GM12872 (cell line): ENCODE data around the gene ANKFY1.

Experiments
- CTCF ChIP-seq: IDR thresholded peaks from 3 replicates; pipeline ENCODE4 v1.5.1; 2011; ENCODE audit warnings: low read depth, mild to moderate bottlenecking, low read length, moderate library complexity; ENCODE audit not compliant: insufficient read depth

The ANKFY1 gene

GRCh38 chr17:4232168-4232813, 31.5 kb downstream of the ANKFY1 start:
- TF ChIP-seq CTCF, result no peak

GRCh38 chr17:4229627-4230541, 33.9 kb downstream of the ANKFY1 start:
- TF ChIP-seq CTCF, result no peak

- TF ChIP-seq CTCF, result no peak
Observed at GRCh38 chr17:4221899-4222659, 41.7 kb downstream of the ANKFY1 start.

GRCh38 chr17:4221163-4221562, 42.6 kb downstream of the ANKFY1 start:
- no peak for TF ChIP-seq CTCF

DNA sequence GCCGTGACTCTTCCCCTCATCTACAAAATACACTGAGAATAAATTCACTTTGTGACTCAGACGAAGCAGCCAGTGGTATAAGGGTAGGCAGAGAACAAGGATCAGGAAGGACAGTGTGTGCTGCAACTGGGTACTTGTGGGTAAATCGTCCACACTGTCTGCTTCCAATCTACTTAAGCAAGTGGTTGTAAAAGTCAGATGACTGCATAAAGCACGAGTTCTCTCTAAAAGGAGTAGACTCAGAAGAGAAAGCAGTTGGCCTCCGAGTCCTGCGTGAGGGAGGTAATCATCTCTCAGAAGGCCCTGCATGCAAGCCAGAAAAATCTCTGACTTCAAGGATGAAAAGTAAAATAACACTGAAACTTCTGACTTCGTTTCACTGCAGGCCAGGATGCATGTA, 43.1 kb downstream of the ANKFY1 start:
- TF ChIP-seq CTCF, result no peak

DNA sequence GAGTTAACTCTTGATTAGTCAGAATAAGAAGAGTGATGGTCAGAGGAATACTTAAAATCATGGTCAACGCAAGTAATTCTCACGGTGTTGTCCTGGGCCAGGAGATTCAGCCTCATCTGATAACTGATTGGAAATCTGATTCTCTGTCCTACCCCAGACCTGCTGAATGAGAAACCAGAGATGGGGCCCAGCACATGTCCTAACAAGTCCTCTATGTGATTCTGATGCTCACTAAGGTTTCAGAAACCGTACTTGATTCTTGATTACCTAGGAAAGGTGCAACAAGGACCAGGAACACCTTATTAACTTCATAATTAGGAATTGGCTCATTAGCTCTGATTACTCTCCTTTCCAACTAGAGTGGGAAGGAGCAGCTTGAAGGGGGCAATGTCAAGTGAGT, 44.5 kb downstream of the ANKFY1 start:
- no peak for TF ChIP-seq CTCF
